HEK293T (cell line): Measurements from ENCODE around the gene CSF3R.

Source experiments
- ARNT ChIP-seq: fragments of 450-650 bp; IDR thresholded peaks from 2 replicates; pipeline ENCODE4 v1.6.1; 2017; ENCODE audit warnings: mild to moderate bottlenecking
- BHLHE40 ChIP-seq: fragments of 450-650 bp; IDR thresholded peaks from 2 replicates; pipeline ENCODE4 v1.6.1; 2016; ENCODE audit warnings: mild to moderate bottlenecking, moderate library complexity, borderline replicate concordance
- CTBP1 ChIP-seq: fragments of 450-650 bp; IDR thresholded peaks from 2 replicates; pipeline ENCODE4 v1.6.1; 2016; ENCODE audit warnings: borderline replicate concordance
- ELF4 ChIP-seq: fragments of 450-650 bp; IDR thresholded peaks from 2 replicates; pipeline ENCODE4 v1.6.1; 2017; ENCODE audit warnings: antibody characterized with exemption
- FOXA1 ChIP-seq: fragments of 450-650 bp; IDR thresholded peaks from 2 replicates; pipeline ENCODE4 v1.6.1; 2016; ENCODE audit warnings: mild to moderate bottlenecking
- FOXK2 ChIP-seq: fragments of 450-650 bp; IDR thresholded peaks from 2 replicates; pipeline ENCODE4 v1.6.1; 2016; ENCODE audit warnings: mild to moderate bottlenecking
- FOXM1 ChIP-seq: fragments of 450-650 bp; IDR thresholded peaks from 2 replicates; pipeline ENCODE4 v1.6.1; 2017; ENCODE audit warnings: mild to moderate bottlenecking, borderline replicate concordance
- HDGF ChIP-seq: fragments of 450-650 bp; IDR thresholded peaks from 2 replicates; pipeline ENCODE4 v1.6.1; 2017; ENCODE audit warnings: antibody characterized with exemption, borderline replicate concordance
- NFRKB ChIP-seq: fragments of 450-650 bp; IDR thresholded peaks from 2 replicates; pipeline ENCODE4 v1.6.1; 2016; ENCODE audit warnings: mild to moderate bottlenecking, moderate library complexity
- PKNOX1 ChIP-seq: fragments of 450-650 bp; IDR thresholded peaks from 2 replicates; pipeline ENCODE4 v1.6.1; 2016
- SP1 ChIP-seq: fragments of 450-650 bp; IDR thresholded peaks from 2 replicates; pipeline ENCODE4 v1.6.1; 2017
- SUZ12 ChIP-seq: fragments of 450-650 bp; IDR thresholded peaks from 2 replicates; pipeline ENCODE4 v1.6.1; 2016; ENCODE audit warnings: mild to moderate bottlenecking
- ZNF384 ChIP-seq: fragments of 450-650 bp; IDR thresholded peaks from 2 replicates; pipeline ENCODE4 v1.6.1; 2016

- TF ChIP-seq SP1 = no peak
- TF ChIP-seq HDGF = no peak
- TF ChIP-seq FOXK2 = no peak
- TF ChIP-seq BHLHE40 = no peak
- TF ChIP-seq SUZ12 = no peak
- no peak for TF ChIP-seq FOXM1
- no peak for TF ChIP-seq FOXA1
- TF ChIP-seq NFRKB = no peak
- TF ChIP-seq PKNOX1 = peak; percentile 54
- no peak for TF ChIP-seq ARNT
- TF ChIP-seq ZNF384 = no peak
- no peak for TF ChIP-seq CTBP1
- TF ChIP-seq ELF4 = no peak
Observed at GRCh38 chr1:36520771-36521420, 38.2 kb upstream of the CSF3R start.
